ENCODE data around the gene ZNF474.

The ZNF474 gene

DNA sequence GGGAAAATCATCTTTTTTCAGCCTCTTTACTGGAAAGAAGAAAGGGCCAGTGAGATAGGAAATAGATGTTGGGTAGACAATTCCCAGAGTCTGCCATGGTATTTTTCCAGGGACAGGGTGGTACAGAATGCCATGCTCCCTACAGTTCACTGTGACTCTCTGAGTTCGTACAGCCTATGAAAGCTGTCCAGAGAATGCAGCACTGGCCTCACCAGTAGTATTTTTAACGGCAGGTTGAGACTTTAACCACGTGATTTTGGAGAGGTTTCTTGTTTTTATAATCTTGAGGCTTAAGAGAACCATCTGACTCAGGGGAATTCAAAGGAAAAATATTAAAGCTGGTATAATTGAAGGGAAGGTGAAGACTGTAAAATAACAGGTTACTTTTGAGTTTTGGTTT, 10.1 kb upstream of the ZNF474 start:
- DNase-seq: no peak

DNA sequence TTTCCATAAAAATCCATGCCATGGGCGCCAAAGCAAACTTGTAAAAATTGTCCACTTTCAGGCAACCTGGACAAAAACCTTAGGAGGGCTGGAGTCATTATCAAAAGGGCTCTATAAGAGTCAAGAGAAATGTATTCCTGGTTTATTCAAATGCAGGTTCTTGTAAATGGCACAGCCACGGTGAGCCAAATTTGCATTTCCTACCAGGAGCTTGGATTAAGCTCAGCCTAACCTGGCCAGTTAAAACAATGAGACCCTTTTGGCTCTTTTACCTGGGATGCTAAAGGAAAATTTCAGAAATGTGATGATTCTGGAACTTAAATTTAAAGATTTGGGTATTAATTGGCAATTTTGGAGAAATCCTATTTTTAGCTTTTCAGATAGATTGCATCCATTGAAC, 8.9 kb upstream of the ZNF474 start:
- no peak for DNase-seq

DNA sequence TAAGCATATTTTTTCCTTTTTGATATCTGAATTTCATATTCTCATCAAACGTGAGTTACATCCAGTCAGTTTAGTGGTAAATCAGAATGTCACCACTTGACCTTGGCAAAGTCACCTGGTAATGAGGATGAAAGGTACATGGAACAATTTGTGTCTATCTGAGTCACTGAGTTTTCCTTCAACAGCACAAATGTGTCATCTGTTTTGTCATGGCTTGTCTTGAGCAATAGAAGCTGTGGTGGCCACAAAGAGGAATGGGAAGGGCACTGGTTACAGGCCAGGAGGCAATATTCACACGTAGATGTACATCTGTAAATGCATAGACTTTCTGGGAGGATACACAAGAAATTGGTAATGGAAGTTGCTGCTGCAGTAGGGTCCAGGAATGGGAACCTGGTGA, 8.4 kb upstream of the ZNF474 start:
- DNase-seq: no peak

DNA sequence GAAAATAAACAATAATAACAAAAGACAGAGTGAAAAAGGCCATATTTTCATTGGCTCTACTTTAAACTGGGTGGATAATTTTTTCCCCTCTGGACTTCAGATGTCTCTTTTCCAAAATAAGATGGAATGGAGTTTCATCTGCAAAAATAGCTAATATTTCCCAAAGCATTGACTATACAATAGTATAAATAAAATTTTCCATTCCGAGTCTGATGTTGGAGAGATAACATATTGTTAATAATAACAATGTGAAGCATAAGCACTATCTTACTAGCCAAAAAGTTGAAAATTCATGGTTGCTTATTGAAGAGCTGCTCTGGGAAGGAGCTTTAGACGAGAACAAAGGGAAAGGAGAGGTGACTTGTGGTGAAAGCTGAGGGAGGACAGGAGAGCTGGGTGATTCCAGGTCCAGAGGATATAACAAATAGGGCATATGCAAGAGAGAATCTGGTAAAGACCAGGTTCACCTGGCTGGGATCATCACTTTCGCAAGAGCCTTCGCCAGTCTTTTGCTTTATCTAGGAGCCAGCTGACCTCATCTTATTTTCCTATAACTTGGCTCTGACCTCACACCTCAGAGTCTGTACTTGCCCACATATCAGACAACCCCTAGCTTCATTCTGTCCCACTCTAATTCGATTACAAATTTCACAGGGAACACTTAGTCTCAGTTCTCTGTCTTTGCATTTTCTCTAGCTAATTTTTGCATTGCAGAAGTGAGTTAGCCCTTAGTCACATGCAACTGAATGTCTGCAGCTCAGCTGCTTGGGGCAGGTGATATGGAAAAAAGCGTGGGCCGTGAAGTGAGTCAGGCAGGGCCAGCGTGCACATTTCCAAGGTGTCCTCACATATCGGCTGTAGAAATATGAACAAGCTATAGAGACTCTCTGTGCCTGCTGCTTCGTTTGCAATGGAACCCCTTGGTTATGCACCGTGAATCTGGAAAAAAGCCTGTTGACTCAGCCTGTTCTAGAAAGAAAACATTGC, 7.6 kb upstream of the ZNF474 start:
- no peak for DNase-seq

DNA sequence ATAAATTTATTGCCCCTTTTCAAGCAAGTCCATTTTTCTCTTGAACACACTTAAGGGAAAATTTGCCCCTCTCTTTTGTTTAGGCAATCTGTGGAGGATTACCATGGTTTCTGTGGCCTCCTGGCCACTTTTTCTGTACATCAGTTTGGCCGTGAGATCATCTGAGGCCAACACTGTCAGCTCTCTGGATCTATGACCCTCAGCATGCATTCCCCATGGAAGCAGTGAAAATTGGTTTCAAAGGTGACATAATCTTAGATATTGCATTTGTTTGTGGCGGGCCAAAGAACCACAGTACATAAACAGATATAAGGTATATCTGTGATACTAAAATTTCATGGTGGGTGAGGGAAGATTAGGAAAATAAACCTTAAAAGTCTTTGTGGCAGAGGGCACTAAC, 4.6 kb upstream of the ZNF474 start:
- DNase-seq: no peak

DNA sequence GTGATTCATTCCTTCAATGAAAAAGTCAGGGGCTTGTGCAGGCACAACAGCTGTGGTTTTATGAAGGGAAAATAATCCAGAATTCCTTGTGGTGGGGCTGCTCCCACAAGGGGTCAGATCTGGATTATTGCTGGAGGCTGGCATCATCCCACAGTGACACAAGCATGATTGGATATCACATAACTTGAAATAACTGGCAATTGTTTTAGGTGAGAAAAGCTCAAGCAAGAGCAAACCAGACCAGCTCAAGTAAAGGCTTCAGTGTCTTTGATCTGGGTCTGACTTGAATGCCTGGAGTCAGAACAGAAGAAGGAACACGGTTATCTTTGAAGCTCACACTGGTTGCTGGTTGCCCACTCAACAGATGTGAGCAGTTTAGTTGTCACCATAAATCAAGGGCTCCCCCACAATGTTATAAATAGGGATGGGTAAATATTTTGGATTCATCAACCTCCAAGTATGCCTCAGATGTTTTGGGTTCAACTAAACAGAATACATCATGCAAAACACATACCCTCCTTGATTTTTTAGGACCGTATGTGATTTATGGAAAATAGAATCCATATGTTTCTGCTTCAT, 3.1 kb upstream of the ZNF474 start:
- DNase-seq: no peak

DNA sequence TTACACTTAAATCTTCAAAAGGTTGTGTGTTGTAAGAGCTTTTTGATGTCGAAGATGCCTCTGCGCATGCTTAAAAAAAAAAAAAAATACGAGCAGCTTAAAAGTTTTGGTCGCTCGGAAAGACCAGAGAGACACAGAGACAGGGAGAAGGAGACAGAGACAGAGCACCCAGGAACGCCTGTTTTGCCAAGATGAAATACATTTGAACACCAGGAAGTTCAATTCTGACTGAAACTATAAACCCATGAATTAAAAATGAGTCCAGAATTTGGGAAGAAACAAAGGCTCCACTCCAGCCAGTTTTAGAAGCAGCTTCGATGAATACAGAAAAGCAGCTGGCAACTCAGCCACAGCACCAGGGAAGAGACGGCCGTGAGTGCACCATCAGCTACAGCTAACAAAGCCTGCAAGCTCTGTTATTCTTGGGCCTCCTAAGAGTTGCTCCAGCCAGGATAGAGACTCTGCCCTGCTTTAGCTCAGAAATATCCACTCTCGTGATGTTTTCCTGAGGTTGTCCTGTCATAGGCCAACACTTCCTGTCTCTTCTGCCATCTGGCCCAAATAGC, 2.5 kb upstream of the ZNF474 start:
- no peak for DNase-seq

DNA sequence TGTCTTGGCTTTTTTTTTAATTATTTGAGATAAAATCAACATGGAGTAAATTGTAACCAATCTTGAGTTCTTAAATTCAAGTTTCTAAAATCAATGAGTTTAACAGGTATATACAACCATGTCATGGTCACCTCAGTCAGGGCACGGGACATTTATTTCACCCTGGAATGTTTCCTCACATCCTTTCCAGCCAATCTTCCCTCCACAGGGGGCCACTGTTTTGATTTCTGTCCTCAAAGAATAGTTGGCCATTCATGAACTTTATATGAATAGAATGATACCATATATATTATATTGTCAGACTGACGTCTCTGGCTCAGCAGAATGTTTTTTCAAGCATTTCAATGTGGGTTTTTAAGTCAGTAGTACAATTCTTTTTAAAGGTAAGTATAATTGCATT, 806 bp downstream of the ZNF474 start:
- no peak for DNase-seq

DNA sequence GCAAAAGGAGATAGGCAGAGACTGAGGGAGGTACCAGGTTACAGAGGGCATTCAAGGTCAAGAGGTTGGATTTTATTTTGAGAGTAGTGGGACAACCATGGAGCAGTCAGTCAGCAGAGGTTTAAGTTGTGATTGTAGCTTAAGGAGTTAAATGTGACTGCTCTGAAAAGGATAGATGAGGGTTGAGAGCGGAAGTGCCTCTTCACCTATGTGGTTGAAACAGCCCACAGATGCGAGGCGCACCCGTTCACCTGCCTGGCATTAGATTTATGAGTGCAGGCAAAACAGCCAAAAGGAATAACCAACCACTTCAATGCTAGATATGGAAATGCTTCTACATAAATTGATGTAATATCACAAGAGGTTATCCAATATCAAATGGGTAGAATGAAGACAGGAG, 8.4 kb downstream of the ZNF474 start:
- no peak for DNase-seq

DNA sequence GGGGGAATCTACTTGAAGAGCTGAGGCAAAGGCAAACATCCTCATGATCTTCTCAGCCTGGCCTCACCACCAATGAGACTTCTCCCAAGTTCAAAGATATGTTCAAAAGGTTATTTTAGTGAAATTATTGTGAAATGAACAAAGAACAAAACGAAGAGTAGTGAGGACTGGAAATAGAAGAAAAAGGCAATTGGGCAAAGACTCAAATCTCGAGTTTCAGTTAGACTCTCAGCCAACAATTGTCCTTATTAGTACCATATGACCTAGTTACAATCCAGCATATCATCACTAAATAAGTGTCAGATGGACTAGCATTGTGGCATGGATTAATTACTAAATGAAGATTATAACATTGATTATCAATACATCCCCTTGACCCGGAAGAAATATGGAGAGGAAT, 9.0 kb downstream of the ZNF474 start:
- DNase-seq: no peak

DNA sequence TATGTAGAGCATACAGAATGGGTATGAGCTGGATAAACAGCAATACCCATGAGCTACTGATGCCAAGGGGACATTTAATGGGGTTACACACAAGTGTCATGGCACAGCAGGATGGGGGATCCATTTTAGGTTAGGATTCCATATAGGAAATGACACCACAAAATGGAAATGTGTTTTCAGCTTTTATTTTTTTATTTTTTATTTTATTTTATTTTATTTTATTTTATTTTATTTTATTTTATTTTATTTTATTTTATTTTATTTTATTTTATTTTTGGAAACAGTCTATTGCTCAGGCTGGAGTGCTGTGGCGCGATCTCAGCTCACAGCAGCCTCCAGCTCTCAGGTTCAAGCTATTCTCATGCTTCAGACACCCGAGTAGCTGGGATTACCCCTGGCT, 11.6 kb downstream of the ZNF474 start:
- no peak for DNase-seq

DNA sequence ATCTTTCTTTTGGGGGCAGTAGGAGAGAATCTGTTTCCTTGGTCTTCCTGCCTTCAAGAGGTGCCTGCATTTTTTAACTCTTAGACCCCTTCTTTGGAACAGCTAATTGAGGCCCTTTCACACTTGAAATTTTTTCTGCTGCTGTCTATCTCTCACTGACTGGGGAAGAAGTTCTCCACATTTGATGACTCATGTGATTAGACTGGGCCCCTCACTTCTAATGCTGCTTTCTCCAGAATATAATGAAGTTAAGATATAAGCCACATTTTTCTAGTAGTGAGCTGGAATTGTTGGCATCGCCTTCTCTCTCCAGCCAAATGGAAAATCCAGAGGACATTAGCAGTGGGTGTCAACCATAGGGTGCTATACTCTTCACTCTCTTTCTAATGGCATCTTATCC, 12.4 kb downstream of the ZNF474 start:
- no peak for DNase-seq

DNA sequence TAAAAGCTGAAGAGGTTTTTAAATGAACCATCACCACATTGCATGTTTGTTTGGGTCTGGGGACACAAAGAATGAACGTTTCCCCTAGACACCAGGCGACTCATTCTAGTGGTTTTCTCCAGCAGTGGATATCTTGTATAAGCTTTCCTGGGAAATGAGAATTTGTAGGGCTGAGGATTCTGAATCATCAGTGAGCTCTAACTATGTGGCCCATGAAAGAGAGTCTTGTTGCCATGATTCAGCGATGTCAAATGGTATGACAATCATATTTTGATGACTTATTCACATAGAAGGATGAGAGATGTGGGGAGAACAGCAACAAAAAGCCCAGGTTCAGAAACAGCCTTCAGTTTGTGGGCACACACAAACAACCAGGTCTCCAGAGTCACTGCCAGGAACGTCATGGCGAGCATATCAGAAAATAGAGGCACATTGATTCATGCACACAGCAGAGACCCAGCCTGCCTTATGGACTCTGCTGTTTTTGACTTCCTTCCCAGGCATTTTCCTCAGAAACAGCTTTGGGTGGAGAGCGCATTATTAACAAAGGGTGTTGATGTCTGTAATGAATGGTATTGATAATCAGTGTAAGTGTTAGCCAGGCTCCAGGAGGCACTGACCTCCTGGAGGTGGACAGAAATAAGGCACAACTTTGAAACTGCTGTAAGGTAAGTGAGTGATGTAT, 13.3 kb downstream of the ZNF474 start:
- DNase-seq: no peak

DNA sequence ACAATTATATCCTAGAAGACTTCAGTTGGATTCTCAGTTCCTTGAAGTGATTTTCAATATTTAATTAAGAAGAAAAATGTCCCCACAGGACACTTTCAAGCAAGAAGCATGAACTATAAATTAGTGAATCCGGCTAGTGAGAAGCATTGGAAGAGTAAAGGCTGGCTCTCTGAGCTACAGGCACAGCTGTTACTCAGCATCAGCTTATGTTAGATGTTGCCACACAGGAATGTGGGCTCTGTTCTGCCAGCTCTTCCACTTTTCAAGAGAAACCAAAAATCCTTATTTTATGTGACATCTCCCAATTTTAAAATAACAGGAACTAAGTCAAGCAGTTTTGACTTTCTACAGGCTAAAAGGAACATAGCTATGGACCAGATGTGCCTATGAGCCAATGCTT, 14.9 kb downstream of the ZNF474 start:
- no peak for DNase-seq

DNA sequence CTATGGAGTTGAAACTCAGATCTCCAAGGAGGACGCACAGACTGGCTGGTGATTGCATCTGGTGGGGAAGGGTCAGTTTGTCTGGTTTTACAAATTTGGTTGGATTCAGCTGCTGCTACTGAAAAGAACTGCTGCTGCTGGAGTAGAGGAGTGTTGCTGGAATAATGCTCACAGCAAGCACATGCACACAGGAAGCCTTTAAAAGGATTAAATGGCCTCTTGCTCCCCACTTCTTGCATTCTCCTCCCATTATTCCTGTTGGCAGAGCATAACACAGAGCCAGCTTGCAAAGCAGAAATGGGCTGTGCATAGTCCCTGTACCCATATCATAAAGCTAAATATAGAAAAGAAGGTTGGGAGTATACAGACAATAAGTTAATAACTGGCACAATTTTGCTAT, 16.6 kb downstream of the ZNF474 start:
- DNase-seq: no peak

DNA sequence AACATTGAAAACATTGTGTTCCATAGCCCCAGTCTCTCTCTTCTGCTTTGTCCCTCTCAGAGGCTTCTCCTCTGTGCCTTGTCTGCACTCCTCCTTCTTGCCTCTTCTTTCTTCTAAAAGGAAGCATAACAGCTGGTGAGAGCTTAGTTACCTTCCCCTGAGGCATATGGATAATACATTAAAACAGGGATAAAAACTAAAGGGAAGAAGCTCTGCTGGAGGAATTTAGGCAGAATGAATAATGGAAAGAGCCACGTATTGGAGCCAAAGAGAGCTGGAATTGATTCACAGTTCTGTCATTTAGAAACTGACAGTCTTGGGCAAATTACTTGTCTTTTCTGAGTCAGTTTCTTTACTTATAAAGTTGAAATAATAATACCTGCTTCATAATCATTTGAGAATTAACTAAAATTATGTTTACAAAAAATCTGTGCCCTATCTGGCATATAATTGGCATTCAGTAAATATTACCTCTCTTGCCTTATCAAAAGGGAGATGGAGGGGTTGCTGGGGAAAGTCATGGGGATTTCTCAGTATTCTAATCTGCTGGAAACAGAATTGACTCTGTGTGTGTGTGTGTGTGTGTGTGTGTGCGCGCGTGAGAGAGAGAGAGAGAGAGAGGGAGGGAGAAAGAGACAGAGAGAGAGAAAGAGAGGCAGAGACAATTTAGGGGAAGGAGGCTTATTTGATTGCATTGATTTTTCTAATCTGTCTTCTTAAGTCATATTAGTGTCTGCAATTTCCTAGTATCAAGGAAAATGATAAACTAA, 20.2 kb downstream of the ZNF474 start:
- DNase-seq: no peak

DNA sequence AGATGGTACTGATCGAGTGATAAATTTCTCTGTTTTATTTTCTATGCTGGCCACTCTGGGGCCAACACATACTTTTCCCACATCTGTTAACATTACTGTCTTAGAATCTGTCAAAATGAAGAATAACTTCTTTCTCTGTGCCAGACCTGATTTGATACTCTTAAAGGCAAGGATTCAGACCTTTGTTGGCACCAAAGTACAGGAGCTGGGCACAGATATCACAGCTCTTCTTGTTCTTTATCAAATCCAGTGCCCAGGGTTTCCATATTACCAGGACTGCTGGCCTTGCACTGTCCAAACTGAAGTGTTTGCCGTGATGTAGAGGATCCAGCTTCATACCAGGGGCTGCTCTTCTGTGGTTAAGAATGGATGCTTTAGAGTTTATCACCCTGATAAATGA, 20.9 kb downstream of the ZNF474 start:
- no peak for DNase-seq

DNA sequence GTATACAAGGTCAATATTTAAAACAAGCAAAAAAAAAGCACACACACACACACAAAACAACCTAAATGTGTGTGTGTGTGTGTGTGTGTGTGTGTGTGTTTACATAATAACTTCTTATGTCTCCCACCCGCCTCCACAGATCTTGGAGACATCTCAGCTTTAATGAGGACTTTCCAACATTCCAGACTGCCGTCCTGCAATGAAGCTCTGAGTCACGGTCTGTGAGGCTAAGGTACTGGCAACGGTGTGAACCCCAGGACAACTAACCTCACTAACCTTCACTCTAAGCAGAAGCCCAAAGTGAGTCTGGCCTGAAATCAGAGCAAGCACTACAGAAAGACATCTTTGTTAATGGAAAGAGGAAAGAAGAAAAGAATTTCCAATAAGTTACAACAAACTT, 22.3 kb downstream of the ZNF474 start:
- no peak for DNase-seq

DNA sequence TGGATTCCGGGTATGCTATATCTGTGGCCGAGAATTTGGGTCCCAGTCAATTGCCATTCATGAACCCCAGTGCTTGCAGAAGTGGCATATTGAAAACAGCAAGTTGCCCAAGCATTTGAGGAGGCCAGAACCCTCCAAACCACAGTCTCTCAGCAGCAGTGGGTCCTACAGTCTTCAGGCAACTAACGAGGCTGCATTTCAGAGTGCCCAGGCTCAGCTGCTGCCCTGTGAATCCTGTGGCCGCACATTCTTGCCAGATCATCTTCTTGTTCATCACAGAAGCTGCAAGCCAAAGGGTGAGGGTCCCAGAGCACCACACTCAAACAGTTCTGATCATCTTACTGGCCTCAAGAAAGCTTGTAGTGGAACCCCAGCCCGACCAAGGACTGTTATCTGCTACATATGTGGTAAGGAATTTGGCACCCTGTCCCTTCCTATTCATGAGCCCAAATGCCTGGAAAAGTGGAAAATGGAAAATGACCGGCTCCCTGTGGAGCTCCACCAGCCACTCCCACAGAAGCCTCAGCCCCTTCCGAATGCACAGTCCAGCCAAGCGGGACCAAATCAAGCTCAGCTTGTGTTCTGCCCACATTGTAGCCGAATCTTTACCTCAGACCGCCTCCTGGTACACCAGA, 23.0 kb downstream of the ZNF474 start:
- no peak for DNase-seq

DNA sequence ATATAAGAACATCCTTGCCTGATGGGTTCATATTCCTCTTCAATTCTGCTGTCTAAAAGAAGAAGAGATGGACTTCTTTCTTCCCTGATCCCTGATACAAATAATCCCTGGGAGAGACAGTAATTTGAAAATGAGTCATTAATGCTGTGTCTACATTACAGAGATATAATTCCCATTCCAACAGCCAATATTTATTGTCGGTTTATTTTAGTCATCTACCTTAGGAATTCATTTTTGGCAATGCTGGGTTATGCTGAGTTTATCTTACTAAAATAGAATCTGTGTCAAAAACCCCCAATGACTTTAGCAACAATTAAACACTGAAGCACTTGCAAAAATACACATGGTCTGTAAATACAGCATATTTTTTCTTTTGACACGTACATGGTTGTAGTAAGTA, 23.9 kb downstream of the ZNF474 start:
- DNase-seq: no peak

DNA sequence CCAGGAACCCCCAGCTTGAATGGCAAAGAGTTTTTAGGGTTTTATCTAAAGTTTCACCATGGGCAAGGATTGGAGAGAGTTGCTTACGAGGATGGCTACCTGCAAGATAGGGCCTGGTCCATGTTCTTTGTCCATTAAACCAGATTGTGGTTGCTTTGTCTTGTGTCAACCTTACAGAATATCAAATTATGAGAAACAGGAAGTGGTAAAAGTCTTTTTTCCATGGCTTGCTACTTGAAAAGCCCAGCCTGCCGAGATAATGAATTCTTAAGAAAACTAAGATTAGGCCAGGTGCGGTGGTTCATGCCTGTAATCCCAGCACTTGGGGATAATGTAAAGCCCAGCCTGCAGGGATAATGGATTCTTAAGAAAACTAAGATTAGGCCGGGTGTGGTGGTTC, 24.4 kb downstream of the ZNF474 start:
- no peak for DNase-seq

DNA sequence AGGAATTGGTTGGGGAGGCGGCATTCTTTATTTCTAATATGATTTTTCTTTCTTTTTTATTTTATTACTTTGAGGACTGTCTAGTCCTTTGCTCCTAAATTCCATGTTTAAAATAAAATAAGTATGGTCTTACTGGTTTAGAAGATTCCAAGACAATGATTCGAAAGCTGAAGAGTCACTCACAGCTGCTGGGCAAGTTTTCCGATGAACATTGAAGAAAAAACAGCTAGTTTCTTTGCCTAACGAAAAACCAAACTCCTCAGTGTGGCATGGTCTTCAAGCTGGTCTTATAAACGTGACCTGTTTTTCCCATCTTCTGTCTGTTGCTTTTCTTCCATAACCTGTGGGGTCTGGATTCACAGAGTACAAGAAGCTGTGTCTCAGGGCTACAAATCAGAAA, 25.1 kb downstream of the ZNF474 start:
- DNase-seq: no peak

All from CD4-positive, alpha-beta T cell treated with Interleukin-17A for 1 hour (primary cell).